H1 (cell line): ENCODE results near the gene ZMIZ1. TPM values are rescaled to one million over a fixed set of nuclear protein-coding genes. Genes with fewer than 3 reads are reported as not detected.

Experiments
- CTCF ChIA-PET: fragments of 300-600 bp; sonication (Branson Sonifier 250); formaldehyde crosslinking; loops from one replicate; lab custom pipeline; 2021; ENCODE audit not compliant: partially characterized antibody; lab: Charles Lee
- POLR2A ChIA-PET: fragments of 300-600 bp; sonication (Branson Sonifier 250); formaldehyde crosslinking; loops from one replicate; lab custom pipeline; 2021; ENCODE audit warnings: inconsistent platforms; ENCODE audit not compliant: partially characterized antibody; lab: Charles Lee
- DNase-seq, 2 experiments: peaks; one replicate each; pipeline versions ENCODE4 v3.0.0 to v3.0.0-alpha.2; 2010 to 2022; ENCODE audit warnings: low spot score in 2 of 2, low read depth in 1 of 2, mixed read lengths in 1 of 2
- FAIRE-seq: peaks from 2 replicates; lab custom pipeline; 2011; peaks lifted over from hg19 to GRCh38; lab: Jason Lieb, UNC
- H2AFZ ChIP-seq: 2 replicates; pipeline ENCODE4 v1.8.1; 2012; ENCODE audit warnings: low read length, inconsistent platforms
- H2AK5ac ChIP-seq: 2 replicates; pipeline ENCODE4 v1.6.1; 2013; ENCODE audit warnings: low read depth, low read length
- H2BK120ac ChIP-seq: replicated peaks from 2 replicates; pipeline ENCODE3; 2013; ENCODE audit warnings: low read depth, low read length, inconsistent platforms
- H2BK12ac ChIP-seq: 2 replicates; pipeline ENCODE4 v1.6.1; 2013; ENCODE audit warnings: low read depth, low read length
- H2BK15ac ChIP-seq: 2 replicates; pipeline ENCODE4 v1.6.1; 2013; ENCODE audit warnings: low read length
- H2BK20ac ChIP-seq: 2 replicates; pipeline ENCODE4 v1.6.1; 2013; ENCODE audit warnings: low read length
- H2BK5ac ChIP-seq: 2 replicates; pipeline ENCODE4 v1.6.1; 2013; ENCODE audit warnings: low read depth, low read length
- H3K14ac ChIP-seq: 2 replicates; pipeline ENCODE4 v1.6.1; 2013; ENCODE audit warnings: inconsistent platforms; ENCODE audit not compliant: insufficient read length
- H3K18ac ChIP-seq: 2 replicates; pipeline ENCODE4 v1.6.1; 2013; ENCODE audit warnings: low read length; ENCODE audit errors: extremely low read depth
- H3K23ac ChIP-seq: 2 replicates; pipeline ENCODE4 v1.6.1; 2013; ENCODE audit warnings: inconsistent platforms; ENCODE audit not compliant: insufficient read length
- H3K23me2 ChIP-seq: 2 replicates; pipeline ENCODE4 v1.6.1; 2013; ENCODE audit warnings: low read depth, low read length
- H3K27ac ChIP-seq: 2 replicates; pipeline ENCODE4 v1.6.1; 2011; ENCODE audit warnings: low read depth, low read length, inconsistent platforms
- H3K27me3 ChIP-seq, 4 experiments: replicated peaks in 1 of 4; 1 replicate in 1 of 4; 2 replicates in 3 of 4; pipeline versions ENCODE4 v1.6.1 to v1.8.1; 2011 to 2013; ENCODE audit warnings: low read length in 3 of 4, mild to moderate bottlenecking in 3 of 4, inconsistent platforms in 2 of 4, mixed read lengths in 2 of 4, moderate library complexity in 1 of 4; ENCODE audit not compliant: control insufficient read depth in 3 of 4, insufficient read depth in 3 of 4; ENCODE audit errors: extremely low read depth in 1 of 4
- H3K36me3 ChIP-seq, 4 experiments: 2 replicates each; pipeline versions ENCODE4 v1.6.1 to v1.8.1; 2011 to 2013; ENCODE audit warnings: mild to moderate bottlenecking in 4 of 4, low read length in 3 of 4, moderate library complexity in 2 of 4, control low read depth in 1 of 4, inconsistent platforms in 1 of 4; ENCODE audit not compliant: insufficient read depth in 4 of 4, control insufficient read depth in 2 of 4
- H3K4ac ChIP-seq: replicated peaks from 2 replicates; pipeline ENCODE3; 2013; ENCODE audit warnings: low read length, low read depth, mixed read lengths, inconsistent platforms; ENCODE audit not compliant: insufficient read length
- H3K4me1 ChIP-seq, 4 experiments: replicated peaks in 1 of 4; 1 replicate in 1 of 4; 2 replicates in 3 of 4; pipeline versions ENCODE4 v1.6.1 to v1.8.1; 2011 to 2013; ENCODE audit warnings: low read length in 3 of 4, inconsistent platforms in 2 of 4, mixed read lengths in 1 of 4; ENCODE audit not compliant: insufficient read depth in 4 of 4, control insufficient read depth in 3 of 4
- H3K4me2 ChIP-seq, 2 experiments: 2 replicates each; pipeline versions ENCODE4 v1.6.1 to v1.8.1; 2011 to 2013; ENCODE audit warnings: low read depth in 2 of 2, low read length in 2 of 2, control low read depth in 1 of 2, inconsistent platforms in 1 of 2, mild to moderate bottlenecking in 1 of 2; ENCODE audit not compliant: insufficient read depth in 1 of 2
- H3K4me3 ChIP-seq, 4 experiments: fragments of 200-600, 300-600 bp in 1 of 4; sonication (generic), shearing (Covaris generic), sonication (Bioruptor Twin) in 1 of 4; 2 replicates each; pipeline versions ENCODE4 v1.5.1 to v1.8.1; 2011 to 2016; ENCODE audit warnings: low read length in 4 of 4, low read depth in 3 of 4, control low read depth in 2 of 4, inconsistent platforms in 2 of 4, mild to moderate bottlenecking in 2 of 4, mixed read lengths in 1 of 4, moderate library complexity in 1 of 4; ENCODE audit not compliant: insufficient read depth in 2 of 4; ENCODE audit errors: extremely low read depth in 1 of 4
- H3K56ac ChIP-seq: replicated peaks from 2 replicates; pipeline ENCODE3; 2013; ENCODE audit warnings: low read depth, mild to moderate bottlenecking, mixed read lengths, low read length, inconsistent platforms; ENCODE audit not compliant: insufficient read length
- H3K79me1 ChIP-seq: 2 replicates; pipeline ENCODE4 v1.6.1; 2013; ENCODE audit warnings: low read depth, low read length, control low read depth
- H3K79me2 ChIP-seq, 2 experiments: 2 replicates each; pipeline versions ENCODE4 v1.6.1 to v1.8.1; 2012 to 2013; ENCODE audit warnings: low read length in 2 of 2, mild to moderate bottlenecking in 2 of 2, inconsistent platforms in 1 of 2; ENCODE audit not compliant: insufficient read depth in 2 of 2, control insufficient read depth in 1 of 2
- H3K9ac ChIP-seq, 4 experiments: replicated peaks in 1 of 4; 1 replicate in 1 of 4; 2 replicates in 3 of 4; pipeline versions ENCODE4 v1.6.1 to v1.8.1; 2011 to 2013; ENCODE audit warnings: low read depth in 3 of 4, low read length in 3 of 4, control low read depth in 2 of 4, mild to moderate bottlenecking in 2 of 4, moderate library complexity in 2 of 4, inconsistent platforms in 1 of 4; ENCODE audit errors: extremely low read depth in 1 of 4
- H3K9me3 ChIP-seq, 2 experiments: 2 replicates each; pipeline versions ENCODE4 v1.6.1 to v1.8.1; 2012 to 2013; ENCODE audit warnings: mild to moderate bottlenecking in 2 of 2, moderate library complexity in 2 of 2, control low read depth in 1 of 2, inconsistent platforms in 1 of 2, low read depth in 1 of 2, low read length in 1 of 2, mixed read lengths in 1 of 2; ENCODE audit not compliant: insufficient read depth in 2 of 2
- H4K20me1 ChIP-seq, 2 experiments: replicated peaks in 1 of 2; 2 replicates each; pipeline versions ENCODE3 to v1.8.1; 2011 to 2013; ENCODE audit warnings: inconsistent platforms in 2 of 2, low read length in 2 of 2, mild to moderate bottlenecking in 1 of 2; ENCODE audit not compliant: insufficient read depth in 2 of 2, control insufficient read depth in 1 of 2
- H4K5ac ChIP-seq: 2 replicates; pipeline ENCODE4 v1.6.1; 2013; ENCODE audit warnings: low read length, low read depth, mixed read lengths, inconsistent platforms; ENCODE audit not compliant: insufficient read length
- H4K8ac ChIP-seq: 2 replicates; pipeline ENCODE4 v1.8.0; 2013; ENCODE audit warnings: mild to moderate bottlenecking, moderate library complexity, low read length, inconsistent platforms; ENCODE audit not compliant: insufficient read depth; ENCODE audit errors: extremely low read depth
- H4K91ac ChIP-seq: replicated peaks from 2 replicates; pipeline ENCODE3; 2013; ENCODE audit warnings: low read length, mixed read lengths, inconsistent platforms; ENCODE audit not compliant: insufficient read length
- ASH2L ChIP-seq: fragments of 200-600, 300-600 bp; sonication (generic); IDR thresholded peaks from one replicate; pipeline ENCODE4 v1.7.1; 2017; ENCODE audit warnings: low read length
- CEBPB ChIP-seq: IDR thresholded peaks from 2 replicates; pipeline ENCODE4 v1.6.1; 2012; ENCODE audit warnings: low read depth, low read length
- EGR1 ChIP-seq: IDR thresholded peaks from 2 replicates; pipeline ENCODE4 v1.6.1; 2011; ENCODE audit warnings: low read depth, low read length, borderline replicate concordance
- EZH2 ChIP-seq: fragments of 200-600 bp; sonication (generic); IDR thresholded peaks from 2 replicates; pipeline ENCODE4 v1.7.1; 2012; ENCODE audit warnings: low read depth, mild to moderate bottlenecking, moderate library complexity, low read length, inconsistent platforms; ENCODE audit not compliant: severe bottlenecking
- KDM4A ChIP-seq: IDR thresholded peaks from one replicate; pipeline ENCODE4 v1.7.1; 2012; ENCODE audit warnings: low read depth, mild to moderate bottlenecking, moderate library complexity, low read length, inconsistent platforms; ENCODE audit not compliant: severe bottlenecking
- POU5F1 ChIP-seq: IDR thresholded peaks from 2 replicates; pipeline ENCODE4 v1.6.1; 2011; ENCODE audit warnings: low read depth, mild to moderate bottlenecking, low read length, moderate library complexity
- SIX5 ChIP-seq: IDR thresholded peaks from 2 replicates; pipeline ENCODE4 v1.6.1; 2011; ENCODE audit warnings: mild to moderate bottlenecking, low read depth, low read length
- WGBS, 2 experiments: shearing (Covaris generic) in 1 of 2; methylation state at CpG; one replicate each; pipeline versions ENCODE4 v1.1.6 to v1.1.7; 2013 to 2015; ENCODE audit warnings: low lambda C conversion rate in 2 of 2, mixed read lengths in 2 of 2, inconsistent platforms in 1 of 2, low coverage in 1 of 2, missing lambda C conversion rate in 1 of 2; ENCODE audit not compliant: insufficient replicate concordance in 2 of 2, insufficient coverage in 1 of 2, insufficient read length in 1 of 2; ENCODE audit errors: extremely low coverage in 1 of 2, missing lambda C conversion rate in 1 of 2; 5-methylcytosine and 5-hydroxymethylcytosine counted together
- polyA plus RNA-seq, 7 experiments: library from polyadenylated mRNA; depleted of rRNA in 3 of 7; stranded (reverse) in 5 of 7; unstranded in 2 of 7; fragments of >200 nt in 5 of 7; fragments of 200-250 nt in 2 of 7; gene quantifications; 1 replicate in 5 of 7; 2 replicates in 1 of 7; 4 replicates in 1 of 7; pipeline versions ENCODE4 v1.2.1 to v1.2.3, GENCODE V29; 2011 to 2013; ENCODE audit warnings: missing spikeins in 2 of 7, mixed read lengths in 2 of 7
- total RNA-seq: library from RNA; stranded (reverse); fragmentation: NEBNext Ultra II Directional; extraction: Animal tissue kit (Norgen Biotek cat#: 25700); gene quantifications from 2 replicates; pipeline ENCODE4 v1.2.1, GENCODE V29; 2021

Gene ZMIZ1
- total and polyA plus RNA-seq, 2 of the 8 experiments (the other 6 are each of a cell fraction or from before 2014, with no cell fraction given): 8.1 to 28.0 TPM

- Histone ChIP-seq H3K23me2 (peaks cover 12% of the 10 kb centered on the region; the same call in 1 of the 2 replicates), H3K9me3 (no peaks in the 10 kb centered on the region), H2BK15ac (no peak overlapping the region), H3K9ac (no peak overlapping the region), H3K79me2 (peaks cover 0 to 11% of the 10 kb centered on the region in 2 experiments; a peak in 1 of 4 replicates), H2BK5ac (no peak overlapping the region), H3K56ac (no peak overlapping the region), H4K5ac (no peak overlapping the region), H3K27ac (no peak overlapping the region), H3K4ac (no peak overlapping the region), H3K79me1 (peaks cover 7% of the 10 kb centered on the region), H3K4me1 (peaks cover 21 to 41% (median 27%) of the 10 kb centered on the region in 4 experiments), H2BK12ac (no peak overlapping the region), H3K4me3 (peak overlapping the region; percentile 42 to 75 (median 58)), H2BK120ac (no peak overlapping the region), H3K23ac (no peak overlapping the region), H3K4me2 (peak overlapping the region; percentile 79 to 91), H3K27me3 (peaks cover 34 to 59% (median 56%) of the 10 kb centered on the region in 4 experiments), H3K14ac (no peak overlapping the region), H4K20me1 (peaks cover 57 to 64% of the 10 kb centered on the region in 2 experiments), H2AK5ac (no peak overlapping the region), H3K18ac (peak overlapping the region; percentile 32; the same call in 1 of the 2 replicates), H4K8ac (peak overlapping the region; percentile 54; the same call in 1 of the 2 replicates), H2BK20ac (no peak overlapping the region), H4K91ac (no peak overlapping the region), H2AFZ (no peak overlapping the region), H3K36me3 (no peaks in the 10 kb centered on the region)
- peak; percentile 32; the same call in 1 of the 2 replicates for TF ChIP-seq CEBPB
- peak; percentile 77 for TF ChIP-seq ASH2L
- TF ChIP-seq EGR1: peak; percentile 26; the same call in 1 of the 2 replicates
- peak; percentile 3 for TF ChIP-seq KDM4A
- TF ChIP-seq SIX5: no peak
- no peak for TF ChIP-seq POU5F1
- TF ChIP-seq EZH2: peak; percentile 45
- DNase-seq (peak in 1 of 2 experiments; percentile 69), FAIRE-seq (no peak)
- WGBS, 2 experiments: 8% methylated on average over 24 of the region's 36 CpGs; no CpG with 5 or more reads in 1 of the 2 experiments
- POLR2A ChIA-PET: interaction anchor here (0.6 to 1.8 kb wide), 7 partner anchors 9 to 110 kb away, joined by 3 to 8 read pairs (median 4); no protein-coding TSS in a partner anchor
- CTCF ChIA-PET: interaction anchor here (0.9 to 1.5 kb wide), 5 partner anchors 12 to 267 kb away, joined by 3 to 5 read pairs (median 4); no protein-coding TSS in a partner anchor
These were observed 173.3 kb downstream of the ZMIZ1 start for GRCh38 chr10:79241990-79242619.
